ENCODE data around the gene RBFOX2. TPM values are rescaled to one million over a fixed set of nuclear protein-coding genes. Genes with fewer than 3 reads are reported as not detected.

Gene RBFOX2
- total RNA-seq, 1 donor from 2014 or later: 58.1 TPM

- Histone ChIP-seq H3K9me3 (no peaks in the 10 kb centered on the region), H3K27ac (peak overlapping the region; percentile 50 to 83), H3K4me3 (peak overlapping the region; percentile 58 to 66), H3K36me3 (no peaks in the 10 kb centered on the region), H3K4me1 (peaks cover 7 to 32% of the 10 kb centered on the region in 2 donors), H3K27me3 (no peaks in the 10 kb centered on the region)
- no peak for TF ChIP-seq CTCF (IDR thresholded peaks at IDR 0.05)
- intact Hi-C loops (cut with DNase I): loop anchor here (2.0 kb wide), 1 partner anchor 19 kb away; no protein-coding TSS in a partner anchor
- DNase-seq (ENCODE audit: low spot score in 2 of 2): no peak
These were observed 114.7 kb downstream of the RBFOX2 start for GRCh38 chr22:35913925-35914324.

GRCh38 chr22:35912658-35913057 lies 116.0 kb downstream of the RBFOX2 start:
- Histone ChIP-seq H3K4me3 (no peak overlapping the region), H3K9me3 (no peaks in the 10 kb centered on the region), H3K27ac (no peak overlapping the region), H3K4me1 (peaks cover 7 to 27% of the 10 kb centered on the region in 2 donors), H3K27me3 (no peaks in the 10 kb centered on the region), H3K36me3 (no peaks in the 10 kb centered on the region)
- DNase-seq (ENCODE audit: low spot score in 2 of 2): no peak
- intact Hi-C loops (cut with DNase I): no loop called here
- TF ChIP-seq CTCF (IDR thresholded peaks at IDR 0.05): no peak

- intact Hi-C loops (cut with DNase I): no loop called here
- no peak for TF ChIP-seq CTCF (IDR thresholded peaks at IDR 0.05)
- H3K4me3 ChIP-seq: no peak overlapping the region
- no peaks in the 10 kb centered on the region for H3K27me3 ChIP-seq
- no peaks in the 10 kb centered on the region for H3K36me3 ChIP-seq
- DNase-seq (ENCODE audit: low spot score in 2 of 2): no peak
- H3K4me1 ChIP-seq: peaks cover 7 to 27% of the 10 kb centered on the region in 2 donors
- H3K27ac ChIP-seq: no peak overlapping the region
- no peaks in the 10 kb centered on the region for H3K9me3 ChIP-seq
These were observed 116.7 kb downstream of the RBFOX2 start for GRCh38 chr22:35911877-35912276.

GRCh38 chr22:35910926-35911325 lies 117.7 kb downstream of the RBFOX2 start:
- H3K27ac ChIP-seq: no peak overlapping the region
- no peaks in the 10 kb centered on the region for H3K27me3 ChIP-seq
- no peaks in the 10 kb centered on the region for H3K36me3 ChIP-seq
- DNase-seq (ENCODE audit: low spot score in 2 of 2): no peak
- H3K9me3 ChIP-seq: no peaks in the 10 kb centered on the region
- no peak overlapping the region for H3K4me3 ChIP-seq
- TF ChIP-seq CTCF (IDR thresholded peaks at IDR 0.05): no peak
- H3K4me1 ChIP-seq: peaks cover 7 to 21% of the 10 kb centered on the region in 2 donors
- intact Hi-C loops (cut with DNase I): no loop called here

- Histone ChIP-seq H3K9me3 (no peaks in the 10 kb centered on the region), H3K27ac (peak overlapping the region in 1 of 2 donors; percentile 11), H3K27me3 (no peaks in the 10 kb centered on the region), H3K36me3 (no peaks in the 10 kb centered on the region), H3K4me3 (no peak overlapping the region), H3K4me1 (peaks cover 5 to 16% of the 10 kb centered on the region in 2 donors)
- TF ChIP-seq CTCF (IDR thresholded peaks at IDR 0.05): no peak
- intact Hi-C loops (cut with DNase I): no loop called here
- DNase-seq (ENCODE audit: low spot score in 2 of 2): no peak
These were observed 118.4 kb downstream of the RBFOX2 start for GRCh38 chr22:35910003-35910769.

Data from ascending aorta (tissue), 2 donors.